ENCODE data around the gene SF1. TPM values are rescaled to one million over a fixed set of nuclear protein-coding genes. Genes with fewer than 3 reads are reported as not detected.

SF1 gene
- total and polyA plus RNA-seq, 4 donors: 76.2 to 213 (median 147) TPM

DNA sequence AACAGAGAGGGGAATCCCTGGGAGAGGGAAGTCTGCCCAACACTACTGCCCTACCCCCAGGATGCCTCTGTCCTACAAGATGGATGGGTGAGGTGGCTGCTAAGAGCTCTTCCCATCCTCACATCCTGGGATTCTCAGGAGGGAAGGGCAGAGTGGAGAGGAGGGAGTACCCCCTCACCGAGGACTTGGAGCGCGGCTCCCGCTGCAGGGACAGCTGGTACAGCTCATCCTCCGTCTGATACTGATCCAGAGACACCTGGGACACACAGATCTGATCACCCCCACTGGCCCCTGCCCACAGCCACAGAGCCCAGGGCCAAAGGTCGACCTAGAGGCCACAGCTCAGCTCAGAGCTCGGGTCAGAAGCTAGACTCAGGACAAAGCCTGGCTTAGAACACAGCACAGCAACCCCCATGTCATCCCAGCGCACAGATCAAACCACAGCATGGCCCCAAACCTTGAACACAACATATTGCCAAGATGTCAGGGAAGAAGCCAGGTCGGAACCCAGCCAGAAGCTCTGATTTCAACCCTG lies 42.5 kb downstream of the SF1 start:
- no peak overlapping the region for H3K9ac ChIP-seq (ENCODE audit: insufficient read depth in 1 of 2, low read length in 2 of 2)
- ATAC-seq (ENCODE audit: insufficient read depth, low FRiP score): no peak
- no peak overlapping the region for H3K27ac ChIP-seq (ENCODE audit: low read depth in 1 of 2, low read length in 1 of 2)
- peaks cover 0 to 15% (median 10%) of the 10 kb centered on the region in 3 donors for H3K27me3 ChIP-seq (ENCODE audit: control insufficient read depth in 3 of 3, insufficient read depth in 3 of 3, low read length in 2 of 3)
- DNase-seq: no peak
- no peaks in the 10 kb centered on the region for H3K4me1 ChIP-seq (ENCODE audit: control insufficient read depth in 5 of 5, insufficient read depth in 5 of 5, low read length in 5 of 5)
- TF ChIP-seq CTCF (IDR thresholded peaks at IDR 0.05; ENCODE audit: control extremely low read depth, extremely low read depth): no peak
- H3K4me3 ChIP-seq: no peak overlapping the region
- H3K9me3 ChIP-seq (ENCODE audit: control insufficient read depth in 4 of 4, insufficient read depth in 3 of 4, low read length in 3 of 4): no peaks in the 10 kb centered on the region
- WGBS, 2 donors: 90% methylated on average over 9 of the region's 9 CpGs
- peaks cover 0 to 16% (median 0%) of the 10 kb centered on the region in 4 donors for H3K36me3 ChIP-seq (ENCODE audit: control insufficient read depth in 4 of 4, insufficient read depth in 4 of 4, low read length in 4 of 4)

DNA sequence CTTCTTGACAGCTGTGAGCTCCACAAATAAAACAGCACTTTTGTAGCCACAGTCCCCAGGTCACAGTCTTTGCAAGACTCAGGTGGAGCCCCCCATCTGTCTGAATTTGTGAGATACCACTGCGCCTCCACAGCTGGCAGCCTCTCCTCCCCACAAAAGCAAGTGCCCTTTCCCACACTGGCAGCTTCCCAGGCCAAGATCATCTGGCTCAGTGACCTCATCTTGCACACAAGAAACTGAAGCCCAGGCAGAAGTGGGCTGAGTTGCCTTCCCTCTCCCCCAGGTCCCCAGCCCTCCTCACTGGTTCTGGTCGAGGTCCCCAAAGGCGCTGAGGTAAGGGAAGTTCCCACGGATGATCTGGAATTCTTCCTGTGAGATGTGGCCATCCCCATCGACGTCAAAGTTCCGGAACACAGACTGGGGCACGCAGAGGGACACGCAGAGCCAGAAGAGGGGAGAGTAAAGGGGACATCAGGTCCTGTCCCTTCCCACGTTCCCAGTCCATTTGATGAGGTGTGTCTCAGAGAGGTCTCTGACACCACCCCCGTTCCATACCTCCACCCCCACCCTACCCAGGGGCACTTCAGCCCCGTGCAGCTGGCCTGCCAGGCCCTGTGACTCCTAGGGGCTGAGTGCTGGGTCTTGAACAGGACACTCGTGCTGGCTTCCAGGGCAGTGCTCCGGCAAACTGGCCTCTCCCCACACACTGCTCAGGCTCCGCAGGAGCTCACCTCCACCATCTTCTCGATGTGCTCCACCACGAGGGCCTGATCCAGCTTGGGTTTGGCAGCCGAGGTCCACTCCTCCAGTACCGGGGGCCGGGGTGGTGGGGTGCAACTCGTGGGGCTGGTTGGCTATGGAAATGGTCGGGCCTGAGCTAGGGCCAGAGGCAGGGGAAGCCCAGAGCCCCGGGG lies 43.3 kb downstream of the SF1 start:
- WGBS, 2 donors: 85 to 88% methylated on average over 23 of the region's 23 CpGs
- peaks cover 0 to 12% (median 5%) of the 10 kb centered on the region in 3 donors for H3K27me3 ChIP-seq (ENCODE audit: control insufficient read depth in 3 of 3, insufficient read depth in 3 of 3, low read length in 2 of 3)
- no peak for TF ChIP-seq CTCF (IDR thresholded peaks at IDR 0.05; ENCODE audit: control extremely low read depth, extremely low read depth)
- DNase-seq (no peak), ATAC-seq (ENCODE audit: insufficient read depth, low FRiP score) (no peak)
- no peak overlapping the region for H3K27ac ChIP-seq (ENCODE audit: low read depth in 1 of 2, low read length in 1 of 2)
- peaks cover 0 to 16% (median 0%) of the 10 kb centered on the region in 4 donors for H3K36me3 ChIP-seq (ENCODE audit: control insufficient read depth in 4 of 4, insufficient read depth in 4 of 4, low read length in 4 of 4)
- no peaks in the 10 kb centered on the region for H3K4me1 ChIP-seq (ENCODE audit: control insufficient read depth in 5 of 5, insufficient read depth in 5 of 5, low read length in 5 of 5)
- H3K9ac ChIP-seq (ENCODE audit: insufficient read depth in 1 of 2, low read length in 2 of 2): no peak overlapping the region
- H3K9me3 ChIP-seq (ENCODE audit: control insufficient read depth in 4 of 4, insufficient read depth in 3 of 4, low read length in 3 of 4): no peaks in the 10 kb centered on the region
- H3K4me3 ChIP-seq: no peak overlapping the region

- H3K9ac ChIP-seq (ENCODE audit: insufficient read depth in 1 of 2, low read length in 2 of 2): no peak overlapping the region
- H3K36me3 ChIP-seq (ENCODE audit: control insufficient read depth in 4 of 4, insufficient read depth in 4 of 4, low read length in 4 of 4): peaks cover 0 to 11% (median 0%) of the 10 kb centered on the region in 4 donors
- DNase-seq: no peak
- peaks cover 0 to 5% (median 2%) of the 10 kb centered on the region in 3 donors for H3K27me3 ChIP-seq (ENCODE audit: control insufficient read depth in 3 of 3, insufficient read depth in 3 of 3, low read length in 2 of 3)
- H3K27ac ChIP-seq (ENCODE audit: low read depth in 1 of 2, low read length in 1 of 2): no peak overlapping the region
- no peaks in the 10 kb centered on the region for H3K9me3 ChIP-seq (ENCODE audit: control insufficient read depth in 4 of 4, insufficient read depth in 3 of 4, low read length in 3 of 4)
- ATAC-seq (ENCODE audit: insufficient read depth, low FRiP score): no peak
- 79 to 88% methylated on average over 3 of the region's 3 CpGs for WGBS, 2 donors
- no peak overlapping the region for H3K4me3 ChIP-seq
- TF ChIP-seq CTCF (IDR thresholded peaks at IDR 0.05; ENCODE audit: control extremely low read depth, extremely low read depth): no peak
- no peaks in the 10 kb centered on the region for H3K4me1 ChIP-seq (ENCODE audit: control insufficient read depth in 5 of 5, insufficient read depth in 5 of 5, low read length in 5 of 5)
Measured at GRCh38 chr11:64731601-64732000, 46.7 kb downstream of the SF1 start.
